HG03103 (cell line): Measurements from ENCODE around the gene ABI3BP.
A peak's percentile ranks its signal among the peaks of the same experiment; 100 is the strongest.

Experiments
- ATAC-seq: cut with Tn5 transposase; IDR thresholded peaks from one replicate; pipeline ENCODE4 v1.9.1; 2021; ENCODE audit warnings: low read depth; ENCODE audit not compliant: unreplicated experiment

Gene ABI3BP

DNA sequence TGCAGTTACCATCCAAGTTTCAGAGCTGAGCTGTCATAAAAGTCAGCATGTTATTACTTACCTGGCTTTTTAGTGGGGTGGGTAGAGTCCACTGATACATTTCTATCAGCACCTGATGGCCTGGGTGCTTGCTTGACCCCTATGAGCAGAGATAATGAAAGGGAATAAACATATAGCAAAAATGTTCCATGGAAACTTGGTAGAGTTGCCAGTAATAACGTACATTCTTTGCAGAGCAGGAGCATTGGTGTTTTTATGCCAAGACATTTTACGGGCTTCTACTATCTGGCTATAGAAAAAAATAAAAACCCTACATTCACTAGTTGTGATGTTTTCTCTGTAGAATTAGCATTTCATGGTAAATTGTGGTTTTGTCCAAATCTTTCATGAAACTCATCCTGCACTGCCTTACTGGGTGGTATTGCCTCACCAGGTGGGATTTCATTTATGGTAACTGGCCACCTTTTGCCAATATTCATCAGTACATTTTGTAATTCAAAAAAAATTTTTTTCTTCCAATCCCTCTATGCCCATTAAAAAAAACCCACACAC lies 213.1 kb downstream of the ABI3BP start:
- ATAC-seq, result no peak

DNA sequence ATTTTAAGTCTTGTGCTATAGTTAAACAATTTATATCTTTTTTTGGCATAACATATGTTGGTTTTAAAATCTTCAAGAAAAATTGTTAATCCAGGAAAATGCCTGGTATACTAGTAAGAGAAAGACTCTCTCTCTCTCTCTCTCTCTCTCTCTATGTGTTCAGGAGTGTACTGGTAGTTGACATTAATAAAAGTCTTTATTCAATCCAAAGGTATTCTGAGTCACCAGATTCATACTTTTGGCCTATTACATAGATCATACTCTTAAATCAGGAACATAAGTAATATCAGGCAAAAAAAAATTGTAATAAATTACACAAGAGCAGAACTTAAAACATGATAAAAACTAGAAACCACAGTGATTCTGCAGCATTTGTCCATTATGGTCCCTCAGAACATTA lies 213.7 kb downstream of the ABI3BP start:
- no peak for ATAC-seq

DNA sequence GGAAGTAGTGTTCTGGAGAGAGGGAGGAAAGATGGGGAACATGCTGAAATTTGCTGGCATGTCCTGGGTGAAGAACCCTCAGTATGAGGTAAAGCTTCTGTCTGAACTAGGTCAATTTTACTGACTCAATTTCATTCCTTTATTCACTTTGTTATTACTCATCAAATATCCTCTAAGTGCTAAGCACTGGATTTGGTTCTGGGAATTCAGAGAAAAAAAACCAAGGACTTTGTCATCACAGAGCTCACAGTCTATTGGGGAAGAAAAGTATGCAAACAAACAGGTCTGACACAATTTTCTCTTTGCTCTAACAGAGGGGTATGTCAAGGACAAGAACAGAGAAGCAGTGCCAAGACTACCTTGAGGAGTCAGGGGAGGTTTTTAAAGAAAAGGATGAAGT lies 215.9 kb downstream of the ABI3BP start:
- no peak for ATAC-seq

DNA sequence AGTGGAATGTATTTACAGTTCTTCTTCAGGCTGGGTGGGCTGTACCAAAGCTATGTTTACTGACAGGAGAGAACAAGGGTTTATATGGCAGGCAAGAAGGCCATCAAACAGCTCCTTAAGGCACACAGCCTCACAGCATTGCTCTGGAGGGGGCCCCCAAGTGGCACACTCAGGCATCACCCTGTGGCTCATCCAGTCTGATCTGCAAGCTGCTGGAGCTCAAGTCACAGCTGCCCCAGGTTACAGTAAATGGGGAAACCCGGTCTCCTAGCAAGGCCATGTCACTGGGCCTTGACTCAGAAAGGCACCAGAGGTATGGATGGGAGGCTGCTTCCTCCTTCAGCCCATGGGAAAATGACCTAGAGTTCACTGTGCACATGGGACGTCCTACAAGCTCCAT lies 216.5 kb downstream of the ABI3BP start:
- no peak for ATAC-seq

DNA sequence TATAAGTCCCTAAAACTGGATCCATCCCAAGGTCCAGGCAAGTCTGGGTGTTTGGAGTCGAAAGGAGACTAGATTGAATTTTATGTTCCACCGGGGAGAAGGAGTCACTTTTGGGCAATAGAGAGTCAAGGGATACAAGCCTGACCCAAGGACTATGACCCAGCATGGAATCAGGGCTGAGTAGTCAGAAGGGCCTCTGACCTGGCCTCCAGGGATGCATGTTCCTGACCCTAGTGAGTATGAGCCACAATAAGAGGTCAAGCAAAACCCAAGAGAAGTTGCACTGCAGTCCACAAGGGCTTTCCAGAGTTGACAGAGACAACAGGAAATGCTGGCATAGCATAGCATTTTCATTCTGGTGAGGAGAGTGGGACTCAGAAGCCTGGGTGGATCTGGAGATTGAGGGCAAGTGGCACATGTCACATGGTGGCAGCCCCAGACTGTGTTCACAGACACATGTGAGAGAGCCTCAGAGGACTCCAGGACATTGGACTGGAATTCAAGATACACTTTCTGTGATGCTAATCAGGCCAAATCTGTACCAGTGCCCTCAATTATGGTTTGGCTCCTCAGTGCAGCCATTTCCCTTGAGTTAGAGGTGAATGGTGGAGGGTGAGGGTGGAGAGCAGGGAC lies 217.0 kb downstream of the ABI3BP start:
- no peak for ATAC-seq

DNA sequence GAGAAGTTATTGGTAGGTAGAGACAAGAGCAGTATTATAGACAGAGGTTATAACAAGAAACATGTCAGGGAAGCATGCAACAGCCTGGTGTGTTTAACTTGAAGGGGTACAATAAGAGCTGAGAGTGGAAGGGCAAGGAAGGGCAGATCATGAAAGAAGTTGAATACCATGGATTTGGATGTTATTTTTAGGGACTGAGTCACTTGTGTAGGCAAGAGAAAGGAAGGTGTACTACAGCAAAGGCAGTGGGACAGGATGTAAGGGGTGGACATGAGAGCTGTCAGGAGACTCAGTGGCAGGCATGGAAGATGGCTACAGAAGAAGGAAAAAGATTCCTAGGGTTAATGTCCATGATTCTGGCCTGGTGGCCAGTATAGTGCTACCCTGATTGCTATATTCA lies 217.6 kb downstream of the ABI3BP start:
- ATAC-seq, result no peak

DNA sequence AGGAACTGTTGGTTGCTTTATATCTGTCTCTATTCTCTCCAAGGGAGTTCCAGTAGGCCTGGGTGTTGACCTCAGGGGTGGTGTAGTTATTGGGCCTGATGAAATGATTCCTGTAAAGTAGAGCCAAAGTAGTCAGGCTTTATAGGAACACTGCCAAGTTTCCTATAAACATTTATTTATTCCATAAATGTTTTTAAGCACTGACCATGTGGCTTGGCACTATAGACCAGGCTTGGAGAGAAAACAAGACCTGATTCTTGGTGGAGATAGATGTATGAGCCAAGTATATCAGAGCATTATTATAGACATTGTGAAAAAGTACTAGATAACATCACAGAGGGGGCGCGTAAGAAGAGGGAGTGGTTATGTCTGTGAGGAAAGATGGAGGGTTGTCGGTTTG lies 218.0 kb downstream of the ABI3BP start:
- no peak for ATAC-seq

DNA sequence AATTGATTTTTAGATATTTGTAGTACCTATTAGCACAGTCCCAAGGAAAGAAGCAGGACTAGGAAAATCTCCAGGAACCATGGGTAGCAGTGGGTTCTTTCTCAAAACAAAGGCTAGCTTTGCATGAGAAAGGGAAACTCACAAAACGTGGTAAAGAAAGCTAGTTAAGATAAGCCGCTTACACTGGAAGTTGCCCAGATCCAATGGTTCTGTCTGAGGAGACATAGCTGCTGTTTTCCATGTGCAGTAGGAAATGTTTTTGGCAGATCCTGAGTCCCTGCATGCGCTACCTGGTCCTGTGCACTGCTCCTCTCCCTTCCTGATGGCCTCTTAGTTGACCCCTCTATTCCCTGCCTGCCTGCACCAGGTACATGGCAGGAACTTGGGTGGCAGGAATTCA lies 223.5 kb downstream of the ABI3BP start:
- no peak for ATAC-seq

DNA sequence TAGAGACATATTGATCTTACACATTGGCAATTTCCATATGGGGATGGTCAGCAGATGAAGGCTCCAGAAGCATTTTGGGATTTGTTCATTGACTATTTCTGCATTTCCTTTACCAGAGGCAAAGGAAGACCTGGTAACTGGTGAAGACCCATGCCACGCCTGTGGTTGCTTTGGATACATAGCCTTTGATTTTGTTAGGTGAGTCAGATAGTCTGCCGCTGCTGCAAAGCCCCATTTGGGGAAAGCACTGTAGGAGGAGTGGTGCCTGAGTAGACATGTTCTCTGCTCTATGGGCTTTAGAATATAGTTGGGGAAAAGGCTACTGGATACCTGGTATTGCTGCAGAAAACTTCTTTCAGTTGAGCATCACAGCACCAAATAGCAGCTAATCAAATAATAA lies 227.2 kb downstream of the ABI3BP start:
- ATAC-seq, result no peak

DNA sequence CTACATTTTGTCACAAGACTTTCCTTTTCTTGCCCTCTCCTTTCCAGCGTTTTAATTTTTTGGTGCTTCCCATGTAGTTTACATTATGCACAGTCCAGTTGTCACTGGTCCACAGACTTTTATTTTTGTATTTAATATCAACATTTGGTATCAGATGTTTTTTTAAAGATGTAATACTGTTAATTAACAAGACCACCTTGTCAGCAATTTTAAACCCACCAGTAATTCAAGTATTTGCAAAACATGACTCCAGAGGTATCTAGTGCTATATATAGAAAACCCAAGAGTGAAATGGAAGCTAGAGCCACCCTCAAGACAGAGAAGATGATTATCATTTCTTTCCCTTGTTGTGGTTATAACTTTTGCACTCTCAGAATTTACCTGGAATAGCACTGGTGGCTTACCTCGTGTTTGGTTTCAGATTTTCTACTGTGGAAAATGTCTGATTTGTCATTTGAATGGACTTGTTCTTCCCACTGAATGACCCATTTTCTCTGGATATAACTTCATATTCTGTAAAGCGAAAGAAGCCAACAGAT lies 227.7 kb downstream of the ABI3BP start:
- ATAC-seq, result no peak

DNA sequence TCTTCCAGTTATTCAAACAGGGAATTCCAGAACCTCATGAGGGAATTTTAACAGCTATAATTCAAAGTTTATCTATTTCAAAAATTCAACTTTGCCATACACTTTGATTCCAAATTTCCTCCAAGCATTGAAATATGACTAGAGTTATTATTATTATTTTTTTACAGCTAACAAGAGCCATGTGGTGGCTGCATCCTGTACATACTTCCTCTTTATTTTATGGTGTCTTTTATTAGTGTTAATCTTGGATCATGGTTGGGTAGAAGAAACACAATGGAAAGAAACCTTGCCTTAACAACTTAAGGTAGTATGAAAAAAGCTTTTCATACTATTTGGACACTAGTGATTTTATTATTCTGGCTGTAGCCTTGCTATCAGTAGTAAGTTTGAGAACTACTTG lies 231.3 kb downstream of the ABI3BP start:
- no peak for ATAC-seq

DNA sequence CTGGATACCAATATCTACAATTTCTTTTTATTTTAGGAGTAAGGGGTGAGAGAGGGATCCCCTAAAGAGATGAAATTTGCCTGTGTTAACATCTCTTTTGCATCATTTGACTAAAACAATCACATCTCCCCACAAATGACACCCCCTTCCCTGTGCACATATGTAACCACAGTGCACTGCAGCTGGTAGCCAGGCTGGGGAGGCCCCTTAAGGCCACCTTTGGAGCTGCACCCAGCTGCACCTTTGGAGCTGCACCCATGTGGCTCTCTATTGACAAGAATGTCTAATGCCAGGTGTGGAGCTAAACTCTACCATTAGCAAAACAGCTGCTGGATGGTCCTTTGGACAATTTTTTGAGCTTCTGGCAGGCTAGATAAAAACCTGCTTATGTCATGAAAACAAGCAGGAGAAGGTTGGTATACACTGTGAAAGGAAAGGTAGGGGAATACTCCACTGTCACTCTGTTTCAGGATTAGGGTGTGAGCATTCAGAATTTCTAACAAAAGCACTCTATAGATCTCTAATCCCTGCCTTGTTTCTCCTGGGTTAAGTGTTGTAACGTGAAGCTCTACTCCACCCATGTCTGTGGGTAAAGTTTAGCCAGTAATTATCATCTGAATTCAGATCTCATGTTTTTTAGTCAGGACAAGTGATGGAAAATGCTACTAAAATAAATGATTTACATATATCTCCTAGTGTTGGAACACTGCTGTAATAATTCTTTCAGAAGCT lies 231.8 kb downstream of the ABI3BP start:
- ATAC-seq, result peak; percentile 84

DNA sequence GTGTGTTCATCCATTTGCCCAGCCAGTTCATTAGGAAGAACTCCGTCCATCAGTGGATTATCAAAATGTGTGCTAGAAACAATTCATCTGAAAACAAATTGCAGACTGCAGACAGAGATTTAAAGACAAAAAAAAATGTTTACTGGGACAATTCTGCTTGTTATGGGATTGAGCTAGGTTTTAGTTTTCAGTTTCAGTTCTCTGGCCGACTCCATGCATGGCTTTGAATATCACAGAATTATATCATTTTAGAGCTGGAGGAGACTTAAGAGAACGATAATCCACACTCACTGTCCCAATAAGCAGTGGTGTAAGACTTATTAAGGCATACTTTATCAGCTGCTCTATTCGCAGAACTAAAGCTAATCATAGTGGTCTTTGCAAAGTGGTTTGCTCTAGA lies 232.8 kb downstream of the ABI3BP start:
- no peak for ATAC-seq

DNA sequence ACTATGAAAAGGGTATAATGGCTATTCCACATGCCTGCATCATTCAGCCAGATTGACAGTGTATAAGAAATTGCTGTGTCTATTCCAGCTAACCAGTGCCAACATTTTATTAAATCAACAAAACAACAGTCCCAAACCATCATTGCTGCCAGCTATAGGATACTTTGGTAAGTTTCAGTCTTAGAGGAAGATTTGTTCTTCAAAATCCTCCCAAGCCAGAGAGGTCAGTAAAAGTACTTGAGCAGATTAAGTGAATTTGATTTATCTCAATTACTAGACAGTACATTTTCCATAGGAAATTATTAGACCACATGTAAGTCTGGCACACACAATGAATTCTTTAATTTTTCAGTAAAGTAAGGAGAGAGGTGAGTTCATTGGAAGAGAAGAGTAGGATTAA lies 233.3 kb downstream of the ABI3BP start:
- no peak for ATAC-seq

DNA sequence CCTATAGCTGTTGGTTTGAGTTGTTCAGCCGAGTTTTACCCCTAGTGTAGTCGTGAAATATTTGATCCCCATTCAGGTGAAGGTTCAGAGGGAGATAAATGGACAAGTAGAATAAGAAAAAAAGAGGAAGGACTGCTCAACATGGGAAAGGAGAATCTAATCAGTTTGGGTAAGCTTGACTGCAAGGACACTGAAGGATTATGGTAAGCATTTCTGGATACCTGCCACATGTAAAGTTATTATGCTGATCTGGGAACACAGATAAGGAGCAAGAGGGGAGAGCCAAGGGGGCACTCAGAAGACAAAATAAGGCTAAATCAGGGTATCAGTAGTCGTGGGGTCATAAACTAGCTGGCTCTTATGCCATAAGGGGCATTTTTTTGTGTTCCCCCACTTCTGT lies 234.1 kb downstream of the ABI3BP start:
- ATAC-seq, result no peak

DNA sequence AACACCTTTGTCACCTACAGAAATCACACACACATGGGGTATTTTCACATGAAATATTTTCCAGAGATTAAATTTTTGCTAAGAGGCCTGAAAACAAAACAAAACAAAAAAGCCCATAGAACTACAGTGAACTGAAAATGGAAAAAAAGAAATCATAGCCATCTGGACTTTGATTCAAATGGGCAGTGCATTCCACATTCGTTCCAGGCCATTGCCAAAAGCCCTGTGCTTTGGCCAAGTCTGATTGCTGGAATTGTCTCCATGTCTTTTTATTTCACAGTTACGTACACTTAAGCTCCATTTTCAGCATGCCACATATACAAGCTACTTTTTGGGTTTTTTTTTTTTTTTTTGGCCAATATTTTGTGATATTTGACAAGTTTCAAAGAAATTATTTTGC lies 236.8 kb downstream of the ABI3BP start:
- ATAC-seq, result no peak

DNA sequence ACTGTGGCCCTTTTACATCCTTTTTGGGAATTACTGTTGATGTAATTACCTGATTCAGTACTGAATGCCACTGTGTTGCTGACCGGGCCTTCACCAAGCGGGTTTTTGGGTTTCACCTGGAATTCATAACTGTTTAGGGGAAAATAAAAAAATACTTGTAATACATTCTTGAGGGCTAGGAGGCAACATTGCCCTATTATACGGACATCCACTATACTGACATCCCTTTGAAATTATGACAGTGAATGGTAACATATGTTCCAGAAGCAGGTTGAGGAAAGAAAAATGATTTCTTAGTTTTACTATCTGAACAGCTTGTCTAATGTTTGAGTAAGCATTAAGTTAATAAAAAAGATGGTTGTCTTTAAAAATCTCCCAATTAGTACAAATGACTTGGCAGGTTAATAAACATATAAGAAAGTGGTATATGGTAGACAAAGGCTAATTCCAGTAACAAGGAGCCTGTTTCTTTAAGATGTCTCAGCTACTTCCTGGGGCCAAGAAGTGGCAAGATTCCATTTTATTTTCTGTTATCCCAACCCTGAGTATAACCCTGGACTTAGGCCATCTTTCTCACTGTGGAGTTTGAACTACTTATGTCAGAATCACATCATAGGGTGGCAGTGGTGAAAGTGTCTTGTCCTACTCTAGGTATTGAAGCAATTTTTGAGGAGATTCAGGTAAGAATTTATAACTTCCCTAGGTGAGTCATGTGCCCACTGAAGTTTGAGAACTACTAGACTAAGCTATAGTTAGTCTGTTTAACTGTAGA lies 238.5 kb downstream of the ABI3BP start:
- no peak for ATAC-seq

DNA sequence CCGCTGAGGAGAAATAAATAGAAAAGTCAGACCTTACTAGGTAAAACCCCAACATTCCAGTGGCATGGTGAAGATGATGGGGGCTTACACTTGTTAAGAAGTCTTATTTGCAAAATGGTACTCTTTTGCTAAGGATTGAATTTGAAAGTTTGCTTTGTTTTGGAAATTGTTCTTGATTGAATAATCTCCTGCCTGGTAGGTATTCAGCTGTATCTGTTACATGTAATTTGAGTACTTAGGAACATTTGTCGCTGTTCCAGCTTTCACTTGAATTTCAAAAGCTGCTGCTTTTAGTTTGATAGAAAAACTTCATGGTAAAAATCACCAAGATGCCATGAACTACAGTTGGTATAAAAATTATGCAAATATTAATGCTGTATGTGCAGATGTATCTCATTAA lies 239.4 kb downstream of the ABI3BP start:
- ATAC-seq, result no peak

DNA sequence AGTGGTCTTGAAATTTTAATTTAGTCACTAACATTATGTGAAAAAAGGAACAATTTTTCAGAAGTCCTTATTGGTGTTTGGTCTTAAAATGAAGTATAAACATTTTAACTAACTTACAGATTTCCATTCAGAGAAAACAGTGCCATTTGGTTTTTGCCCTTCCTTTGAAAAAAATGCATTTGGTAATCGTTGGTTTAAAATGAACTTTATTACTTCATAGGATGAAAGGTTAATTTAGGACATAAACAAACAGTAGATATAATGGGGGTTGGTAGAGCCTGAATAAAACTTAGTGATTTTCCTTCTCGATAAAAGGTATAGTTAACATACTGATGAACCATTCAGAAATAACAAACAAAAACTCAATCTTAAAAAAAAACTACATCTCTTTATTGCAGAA lies 244.3 kb downstream of the ABI3BP start:
- ATAC-seq, result no peak

DNA sequence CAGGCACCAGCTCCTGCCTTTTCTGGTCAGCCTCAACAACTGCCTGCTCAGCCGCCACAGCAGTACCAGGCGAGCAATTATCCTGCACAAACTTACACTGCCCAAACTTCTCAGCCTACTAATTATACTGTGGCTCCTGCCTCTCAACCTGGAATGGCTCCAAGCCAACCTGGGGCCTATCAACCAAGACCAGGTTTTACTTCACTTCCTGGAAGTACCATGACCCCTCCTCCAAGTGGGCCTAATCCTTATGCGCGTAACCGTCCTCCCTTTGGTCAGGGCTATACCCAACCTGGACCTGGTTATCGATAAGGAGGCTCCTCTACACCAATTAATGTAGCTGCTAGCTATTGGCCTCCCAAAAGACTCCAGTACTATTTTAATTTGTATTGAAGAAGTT lies 245.0 kb downstream of the ABI3BP start:
- no peak for ATAC-seq

DNA sequence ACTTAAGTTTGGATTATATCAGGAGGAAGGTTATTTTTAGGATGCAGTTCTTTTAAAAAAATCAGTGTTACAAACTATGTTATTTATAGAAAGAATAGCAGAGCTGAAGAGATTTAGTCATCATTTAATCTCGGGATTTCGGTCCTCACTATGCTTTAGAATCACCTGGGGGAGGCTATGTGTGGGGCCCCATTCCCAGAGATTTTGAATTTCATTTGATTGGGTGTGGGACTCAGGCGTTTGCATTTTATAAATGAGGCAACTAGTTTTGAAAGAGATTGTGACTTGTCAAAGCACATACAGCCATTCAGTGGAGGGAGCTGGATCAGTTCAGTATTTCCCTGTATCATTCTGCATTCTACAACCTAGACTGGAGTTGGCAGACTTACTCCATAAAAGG lies 247.1 kb downstream of the ABI3BP start:
- ATAC-seq, result no peak
